Measurements from ENCODE around the gene WDR33. TPM values are rescaled to one million over a fixed set of nuclear protein-coding genes. Genes with fewer than 3 reads are reported as not detected.

Gene WDR33
- total RNA-seq, 3 donors from 2014 or later: 43.3 to 57.1 (median 43.4) TPM

DNA sequence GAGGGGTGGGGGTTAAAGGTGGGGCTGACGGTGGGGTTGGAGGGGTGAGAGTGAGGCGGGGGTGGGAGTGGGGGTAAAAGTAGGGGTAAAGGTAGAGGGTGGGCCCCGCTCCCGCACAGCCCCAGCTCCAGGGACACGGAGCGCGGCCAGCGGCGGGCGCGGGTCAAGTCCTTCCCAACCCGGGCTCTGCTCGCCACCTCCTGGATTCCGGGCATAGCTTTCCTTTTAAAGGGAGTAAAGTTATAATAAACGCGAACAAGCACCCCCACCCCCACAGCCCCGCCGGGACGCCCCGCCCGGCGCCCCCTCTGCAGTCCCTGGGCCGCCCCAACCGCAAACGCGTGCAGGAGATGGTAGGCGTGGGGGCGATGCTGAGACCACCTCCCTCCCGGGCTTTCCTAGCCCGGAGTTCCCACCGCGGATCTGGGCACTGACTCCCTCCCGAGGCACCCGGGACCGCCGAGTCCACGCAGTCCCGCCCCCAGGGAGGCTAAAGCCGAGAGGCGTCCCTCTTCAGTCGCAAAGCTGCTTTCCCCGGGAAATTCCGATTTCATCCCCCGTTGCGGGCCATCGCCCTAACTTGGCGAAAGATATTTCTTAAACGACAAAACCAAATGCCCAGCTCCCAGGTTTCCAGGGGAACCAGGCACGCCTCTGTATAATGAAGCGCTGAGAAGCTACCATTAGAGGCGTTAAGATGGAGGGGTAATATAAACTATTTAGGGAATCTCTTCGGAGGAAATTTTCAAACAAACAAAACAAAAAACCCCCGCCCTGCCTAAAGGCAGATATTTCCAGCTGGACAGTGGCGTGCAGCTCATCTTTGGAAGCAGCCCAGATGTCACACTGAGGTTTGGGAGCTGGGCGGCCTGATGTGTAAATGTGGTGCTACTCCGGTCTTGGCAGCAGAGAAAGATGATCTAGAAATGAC is 135.4 kb downstream of the WDR33 start, which contains the start of gene LIMS2:
Gene LIMS2 (minus strand): TSS at position 200 of the 931 bp plus-strand sequence. CDS start 506 bp downstream, outside the sequence.
- Histone ChIP-seq H3K4me1 (ENCODE audit: low read depth) (peaks cover 6% of the 10 kb centered on the region), H3K4me3 (no peak within 1 kb of the TSS), H3K9me3 (no peaks in the 10 kb centered on the region), H3K36me3 (ENCODE audit: low read depth) (no peaks in the 10 kb centered on the region)
- intact Hi-C loops (cut with DNase I, micrococcal nuclease): no loop called here
- no peak for TF ChIP-seq CTCF (IDR thresholded peaks at IDR 0.05)
- peak; percentile 22 for ATAC-seq
- peak in 1 of 3 donors; percentile 30 for DNase-seq

GRCh38 chr2:127674241-127675209 is 136.4 kb downstream of the WDR33 start:
- no peaks in the 10 kb centered on the region for H3K36me3 ChIP-seq (ENCODE audit: low read depth)
- peak; percentile 50 for ATAC-seq
- H3K4me1 ChIP-seq (ENCODE audit: low read depth): peaks cover 6% of the 10 kb centered on the region
- TF ChIP-seq CTCF (IDR thresholded peaks at IDR 0.05): no peak
- DNase-seq: no peak
- H3K4me3 ChIP-seq: no peak overlapping the region
- H3K9me3 ChIP-seq: no peaks in the 10 kb centered on the region
- intact Hi-C loops (cut with DNase I, micrococcal nuclease): no loop called here

DNA sequence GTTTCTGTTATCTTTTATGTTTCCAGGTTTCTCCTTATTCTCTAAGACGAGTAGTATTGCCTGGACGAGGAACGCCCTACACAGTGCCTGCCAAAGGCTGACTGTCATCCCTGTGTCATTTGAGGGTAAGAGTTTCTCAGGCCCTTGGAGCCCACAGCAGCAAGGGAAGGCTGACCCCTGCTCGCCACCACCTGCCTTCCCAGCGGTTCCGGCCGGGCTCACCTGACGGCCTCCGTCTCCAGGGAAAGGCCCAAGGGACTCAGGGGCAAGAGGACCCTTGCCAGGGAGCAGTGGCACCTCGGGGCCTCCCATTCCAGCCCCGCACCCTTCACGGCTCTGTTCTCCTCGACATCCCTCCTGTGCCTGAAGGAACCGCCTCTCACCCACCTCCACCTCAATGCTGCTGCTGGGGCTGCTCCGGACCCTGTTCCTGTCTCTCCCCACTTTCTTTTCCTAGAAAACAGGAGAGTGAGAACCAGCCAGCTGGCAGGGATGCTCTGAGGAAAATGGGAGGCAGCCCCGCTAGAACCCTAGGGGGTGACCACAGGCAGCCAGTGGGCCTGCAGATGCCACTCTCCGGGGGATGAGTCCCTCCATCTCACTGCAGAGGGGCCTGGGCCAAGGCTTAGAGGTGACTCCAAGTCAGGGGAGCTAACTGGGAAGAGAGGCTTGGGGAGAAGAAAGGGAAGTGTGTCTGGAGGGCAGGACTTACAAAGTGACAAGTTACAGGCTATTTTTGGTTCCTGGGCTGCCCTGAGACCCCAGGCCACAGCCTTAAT is 137.5 kb downstream of the WDR33 start:
- Histone ChIP-seq H3K4me3 (no peak overlapping the region), H3K9me3 (no peaks in the 10 kb centered on the region), H3K36me3 (ENCODE audit: low read depth) (no peaks in the 10 kb centered on the region), H3K4me1 (ENCODE audit: low read depth) (peaks cover 6% of the 10 kb centered on the region)
- no peak for DNase-seq
- TF ChIP-seq CTCF (IDR thresholded peaks at IDR 0.05): no peak
- intact Hi-C loops (cut with DNase I, micrococcal nuclease): no loop called here
- no peak for ATAC-seq

- H3K4me1 ChIP-seq (ENCODE audit: low read depth): peaks cover 6% of the 10 kb centered on the region
- ATAC-seq (peak; percentile 7), DNase-seq (no peak)
- intact Hi-C loops (cut with DNase I, micrococcal nuclease): no loop called here
- no peak overlapping the region for H3K4me3 ChIP-seq
- TF ChIP-seq CTCF (IDR thresholded peaks at IDR 0.05): no peak
- H3K9me3 ChIP-seq: no peaks in the 10 kb centered on the region
- no peaks in the 10 kb centered on the region for H3K36me3 ChIP-seq (ENCODE audit: low read depth)
These were observed 138.4 kb downstream of the WDR33 start for GRCh38 chr2:127672341-127673224.
